HEK293T (cell line): ENCODE results near the gene HGFAC.

Source experiments
- BHLHE40 ChIP-seq: fragments of 450-650 bp; IDR thresholded peaks from 2 replicates; pipeline ENCODE4 v1.6.1; 2016; ENCODE audit warnings: mild to moderate bottlenecking, moderate library complexity, borderline replicate concordance
- CTBP1 ChIP-seq: fragments of 450-650 bp; IDR thresholded peaks from 2 replicates; pipeline ENCODE4 v1.6.1; 2016; ENCODE audit warnings: borderline replicate concordance
- ELF4 ChIP-seq: fragments of 450-650 bp; IDR thresholded peaks from 2 replicates; pipeline ENCODE4 v1.6.1; 2017; ENCODE audit warnings: antibody characterized with exemption
- FOXA1 ChIP-seq: fragments of 450-650 bp; IDR thresholded peaks from 2 replicates; pipeline ENCODE4 v1.6.1; 2016; ENCODE audit warnings: mild to moderate bottlenecking
- FOXK2 ChIP-seq: fragments of 450-650 bp; IDR thresholded peaks from 2 replicates; pipeline ENCODE4 v1.6.1; 2016; ENCODE audit warnings: mild to moderate bottlenecking
- FOXM1 ChIP-seq: fragments of 450-650 bp; IDR thresholded peaks from 2 replicates; pipeline ENCODE4 v1.6.1; 2017; ENCODE audit warnings: mild to moderate bottlenecking, borderline replicate concordance
- HDGF ChIP-seq: fragments of 450-650 bp; IDR thresholded peaks from 2 replicates; pipeline ENCODE4 v1.6.1; 2017; ENCODE audit warnings: antibody characterized with exemption, borderline replicate concordance
- LEF1 ChIP-seq: fragments of 450-650 bp; IDR thresholded peaks from 2 replicates; pipeline ENCODE4 v1.6.1; 2017; ENCODE audit warnings: mild to moderate bottlenecking, borderline replicate concordance
- NFRKB ChIP-seq: fragments of 450-650 bp; IDR thresholded peaks from 2 replicates; pipeline ENCODE4 v1.6.1; 2016; ENCODE audit warnings: mild to moderate bottlenecking, moderate library complexity
- SP1 ChIP-seq: fragments of 450-650 bp; IDR thresholded peaks from 2 replicates; pipeline ENCODE4 v1.6.1; 2017
- SUZ12 ChIP-seq: fragments of 450-650 bp; IDR thresholded peaks from 2 replicates; pipeline ENCODE4 v1.6.1; 2016; ENCODE audit warnings: mild to moderate bottlenecking
- ZNF384 ChIP-seq: fragments of 450-650 bp; IDR thresholded peaks from 2 replicates; pipeline ENCODE4 v1.6.1; 2016
- TF ChIP-seq, protein P1 (sequence below): fragments of 450-650 bp; IDR thresholded peaks from 2 replicates; pipeline ENCODE4 v1.6.1; 2016

DNA sequence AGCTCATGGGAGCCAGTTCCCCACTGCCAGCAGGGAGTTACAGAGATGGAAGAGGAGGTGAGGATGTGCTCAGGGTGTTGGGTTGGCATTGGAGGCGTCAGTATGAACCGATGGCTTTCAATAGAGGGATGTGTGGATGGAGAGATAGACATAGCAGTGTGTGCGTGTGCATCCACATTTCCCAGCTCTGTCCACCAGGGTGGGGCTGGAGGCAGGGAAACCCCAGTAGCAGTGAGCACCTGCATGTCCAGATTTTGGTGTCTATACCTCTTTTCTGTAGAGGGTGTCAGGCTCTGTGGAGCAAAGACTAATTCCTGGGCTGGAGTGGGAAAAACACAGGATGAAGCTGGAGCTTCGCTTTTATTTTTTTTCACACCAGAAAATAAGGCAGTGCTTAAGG lies 37.2 kb upstream of the HGFAC start:
- TF ChIP-seq FOXK2: no peak
- TF ChIP-seq FOXA1: no peak
- no peak for TF ChIP-seq CTBP1
- TF ChIP-seq, protein P1, sequence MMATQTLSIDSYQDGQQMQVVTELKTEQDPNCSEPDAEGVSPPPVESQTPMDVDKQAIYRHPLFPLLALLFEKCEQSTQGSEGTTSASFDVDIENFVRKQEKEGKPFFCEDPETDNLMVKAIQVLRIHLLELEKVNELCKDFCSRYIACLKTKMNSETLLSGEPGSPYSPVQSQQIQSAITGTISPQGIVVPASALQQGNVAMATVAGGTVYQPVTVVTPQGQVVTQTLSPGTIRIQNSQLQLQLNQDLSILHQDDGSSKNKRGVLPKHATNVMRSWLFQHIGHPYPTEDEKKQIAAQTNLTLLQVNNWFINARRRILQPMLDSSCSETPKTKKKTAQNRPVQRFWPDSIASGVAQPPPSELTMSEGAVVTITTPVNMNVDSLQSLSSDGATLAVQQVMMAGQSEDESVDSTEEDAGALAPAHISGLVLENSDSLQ: no peak
- TF ChIP-seq FOXM1: no peak
- no peak for TF ChIP-seq LEF1
- TF ChIP-seq HDGF: no peak
- TF ChIP-seq NFRKB: no peak
- no peak for TF ChIP-seq SP1
- TF ChIP-seq ZNF384: no peak
- TF ChIP-seq SUZ12: no peak
- no peak for TF ChIP-seq BHLHE40
- no peak for TF ChIP-seq ELF4
